ENCODE results near the gene SPECC1L.

DNA sequence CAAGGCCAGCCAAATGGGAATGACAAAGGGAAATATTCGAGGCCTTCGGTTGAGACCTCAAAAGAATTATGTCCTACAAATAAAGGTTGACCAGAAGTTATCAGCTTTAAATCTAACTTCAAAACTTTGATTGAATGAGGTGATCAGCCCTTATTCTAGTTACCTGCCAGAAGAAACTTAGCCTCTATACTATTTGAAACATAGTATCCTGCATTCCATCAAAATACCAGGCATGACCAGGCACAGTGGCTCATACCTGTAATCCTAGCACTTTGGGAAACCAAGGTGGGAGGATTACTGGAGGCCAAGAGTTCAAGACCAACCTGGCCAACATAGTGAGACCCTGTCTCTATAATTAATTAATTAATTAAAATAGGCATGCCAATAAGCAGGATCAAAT is 112.4 kb downstream of the SPECC1L start:
- TF ChIP-seq, protein P1, sequence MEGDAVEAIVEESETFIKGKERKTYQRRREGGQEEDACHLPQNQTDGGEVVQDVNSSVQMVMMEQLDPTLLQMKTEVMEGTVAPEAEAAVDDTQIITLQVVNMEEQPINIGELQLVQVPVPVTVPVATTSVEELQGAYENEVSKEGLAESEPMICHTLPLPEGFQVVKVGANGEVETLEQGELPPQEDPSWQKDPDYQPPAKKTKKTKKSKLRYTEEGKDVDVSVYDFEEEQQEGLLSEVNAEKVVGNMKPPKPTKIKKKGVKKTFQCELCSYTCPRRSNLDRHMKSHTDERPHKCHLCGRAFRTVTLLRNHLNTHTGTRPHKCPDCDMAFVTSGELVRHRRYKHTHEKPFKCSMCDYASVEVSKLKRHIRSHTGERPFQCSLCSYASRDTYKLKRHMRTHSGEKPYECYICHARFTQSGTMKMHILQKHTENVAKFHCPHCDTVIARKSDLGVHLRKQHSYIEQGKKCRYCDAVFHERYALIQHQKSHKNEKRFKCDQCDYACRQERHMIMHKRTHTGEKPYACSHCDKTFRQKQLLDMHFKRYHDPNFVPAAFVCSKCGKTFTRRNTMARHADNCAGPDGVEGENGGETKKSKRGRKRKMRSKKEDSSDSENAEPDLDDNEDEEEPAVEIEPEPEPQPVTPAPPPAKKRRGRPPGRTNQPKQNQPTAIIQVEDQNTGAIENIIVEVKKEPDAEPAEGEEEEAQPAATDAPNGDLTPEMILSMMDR (IDR thresholded peaks at IDR 0.05) = no peak
- TF ChIP-seq POLR2AphosphoS5 (IDR thresholded peaks at IDR 0.05) (no peak), POLR2A (IDR thresholded peaks at IDR 0.05) (no peak)

Data from stomach (tissue), 4 donors.